Measurements from ENCODE around the gene EMID1.
A peak's percentile ranks its signal among the peaks of the same experiment; 100 is the strongest.

The EMID1 gene

DNA sequence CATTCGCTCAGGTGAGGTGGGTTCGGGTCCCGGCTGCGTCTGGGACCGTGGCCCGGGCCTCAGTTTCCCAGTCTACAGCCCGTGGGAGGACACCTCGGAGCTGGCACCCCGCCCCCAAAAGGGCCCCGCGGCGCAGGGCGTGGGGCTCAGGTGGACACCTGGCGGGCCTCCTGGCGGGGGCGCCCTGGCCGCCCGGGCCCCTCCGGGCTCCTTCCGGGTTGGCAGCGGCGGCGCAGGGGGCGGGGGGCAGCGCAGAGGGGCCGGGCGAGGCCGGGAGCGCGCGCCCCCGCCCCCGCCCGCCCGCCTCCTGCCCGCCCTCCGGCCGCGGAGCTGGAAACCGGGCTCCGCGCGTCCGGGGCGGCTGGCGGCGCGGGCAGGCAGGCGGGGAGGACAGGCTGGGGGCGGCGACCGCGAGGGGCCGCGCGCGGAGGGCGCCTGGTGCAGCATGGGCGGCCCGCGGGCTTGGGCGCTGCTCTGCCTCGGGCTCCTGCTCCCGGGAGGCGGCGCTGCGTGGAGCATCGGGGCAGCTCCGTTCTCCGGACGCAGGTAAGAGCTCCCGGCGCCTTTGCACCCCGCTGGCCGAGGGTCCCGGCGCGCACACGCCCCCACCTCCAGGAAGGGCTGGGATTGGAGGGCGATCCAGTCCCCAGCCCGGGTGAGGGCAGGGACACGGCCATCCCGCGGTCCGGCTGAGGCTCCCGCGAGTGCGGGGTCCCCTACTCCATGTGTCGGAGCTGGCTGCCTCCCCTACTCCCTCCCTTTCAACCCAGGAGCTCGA, at the start of gene EMID1:
TSS of gene EMID1 (plus strand) at position 303 of the 778 bp plus-strand sequence. CDS start at position 446, 143 bp downstream.
- no peaks in the 10 kb centered on the region for H3K9me3 ChIP-seq (ENCODE audit: control insufficient read depth, low read depth, low read length)
- no peaks in the 10 kb centered on the region for H3K36me3 ChIP-seq (ENCODE audit: control insufficient read depth, low read depth, low read length)
- no peak within 1 kb of the TSS for H3K27ac ChIP-seq (ENCODE audit: low read length)
- peak within 1 kb of the TSS; percentile 61 for H3K4me3 ChIP-seq (ENCODE audit: low read length)
- H3K4me1 ChIP-seq (ENCODE audit: control insufficient read depth, low read depth, low read length): peaks cover 13% of the 10 kb centered on the region
- peaks cover 16% of the 10 kb centered on the region for H3K27me3 ChIP-seq (ENCODE audit: control insufficient read depth, insufficient read depth, low read length)
- H3K9ac ChIP-seq (ENCODE audit: low read length): peak within 1 kb of the TSS; percentile 22

DNA sequence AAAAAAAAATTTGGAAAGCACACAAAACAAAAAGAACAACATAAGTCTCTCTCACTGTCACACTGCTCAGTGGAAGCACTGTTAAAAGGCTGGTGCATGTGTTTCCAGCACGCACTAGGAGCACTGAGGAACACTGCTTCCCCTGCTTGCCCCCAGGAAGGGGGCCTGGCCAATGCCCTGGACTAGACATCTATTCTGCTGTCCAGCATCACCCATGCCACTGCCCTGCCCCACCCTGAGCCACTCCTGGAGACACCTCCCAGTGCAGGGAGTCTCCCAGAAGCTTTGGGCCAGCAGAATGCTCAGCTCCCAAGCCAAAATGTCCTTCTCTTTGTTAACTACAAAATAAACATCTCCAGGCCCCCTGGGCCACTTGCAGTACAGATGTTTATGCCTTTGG, 49.7 kb upstream of the EMID1 start:
- peaks cover 5% of the 10 kb centered on the region for H3K27me3 ChIP-seq (ENCODE audit: control insufficient read depth, insufficient read depth, low read length)
- no peaks in the 10 kb centered on the region for H3K9me3 ChIP-seq (ENCODE audit: control insufficient read depth, low read depth, low read length)
- H3K36me3 ChIP-seq (ENCODE audit: control insufficient read depth, low read depth, low read length): no peaks in the 10 kb centered on the region
- H3K4me1 ChIP-seq (ENCODE audit: control insufficient read depth, low read depth, low read length): peaks cover 32% of the 10 kb centered on the region
- no peak overlapping the region for H3K27ac ChIP-seq (ENCODE audit: low read length)
- no peak overlapping the region for H3K9ac ChIP-seq (ENCODE audit: low read length)
- H3K4me3 ChIP-seq (ENCODE audit: low read length): no peak overlapping the region

DNA sequence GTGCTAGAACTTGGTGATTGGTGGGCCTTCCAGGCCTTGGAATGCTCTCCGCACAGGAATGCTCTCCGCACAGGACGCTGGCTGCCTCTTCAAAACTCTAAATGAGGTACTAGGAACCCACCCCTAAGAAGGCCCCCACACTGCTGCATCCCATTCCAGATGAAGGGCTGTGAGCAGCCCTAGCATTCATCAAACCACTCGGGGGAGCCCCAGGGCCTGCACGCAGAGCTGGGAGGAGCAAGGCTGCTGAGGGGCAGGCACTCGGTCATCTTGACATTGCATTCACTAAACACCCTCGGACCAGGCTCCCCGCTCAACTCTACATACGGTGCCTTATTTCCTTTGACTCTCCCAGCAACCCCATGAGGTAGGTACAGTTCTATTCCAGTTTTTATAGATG, 49.2 kb upstream of the EMID1 start:
- Histone ChIP-seq H3K27ac (ENCODE audit: low read length) (no peak overlapping the region), H3K27me3 (ENCODE audit: control insufficient read depth, insufficient read depth, low read length) (peaks cover 5% of the 10 kb centered on the region), H3K4me3 (ENCODE audit: low read length) (no peak overlapping the region), H3K9me3 (ENCODE audit: control insufficient read depth, low read depth, low read length) (no peaks in the 10 kb centered on the region), H3K9ac (ENCODE audit: low read length) (no peak overlapping the region), H3K4me1 (ENCODE audit: control insufficient read depth, low read depth, low read length) (peaks cover 27% of the 10 kb centered on the region), H3K36me3 (ENCODE audit: control insufficient read depth, low read depth, low read length) (no peaks in the 10 kb centered on the region)

GRCh38 chr22:29157759-29158535, 47.7 kb upstream of the EMID1 start:
- Histone ChIP-seq H3K9ac (ENCODE audit: low read length) (no peak overlapping the region), H3K27me3 (ENCODE audit: control insufficient read depth, insufficient read depth, low read length) (peaks cover 5% of the 10 kb centered on the region), H3K4me3 (ENCODE audit: low read length) (no peak overlapping the region), H3K4me1 (ENCODE audit: control insufficient read depth, low read depth, low read length) (peaks cover 14% of the 10 kb centered on the region), H3K9me3 (ENCODE audit: control insufficient read depth, low read depth, low read length) (no peaks in the 10 kb centered on the region), H3K27ac (ENCODE audit: low read length) (no peak overlapping the region), H3K36me3 (ENCODE audit: control insufficient read depth, low read depth, low read length) (no peaks in the 10 kb centered on the region)

DNA sequence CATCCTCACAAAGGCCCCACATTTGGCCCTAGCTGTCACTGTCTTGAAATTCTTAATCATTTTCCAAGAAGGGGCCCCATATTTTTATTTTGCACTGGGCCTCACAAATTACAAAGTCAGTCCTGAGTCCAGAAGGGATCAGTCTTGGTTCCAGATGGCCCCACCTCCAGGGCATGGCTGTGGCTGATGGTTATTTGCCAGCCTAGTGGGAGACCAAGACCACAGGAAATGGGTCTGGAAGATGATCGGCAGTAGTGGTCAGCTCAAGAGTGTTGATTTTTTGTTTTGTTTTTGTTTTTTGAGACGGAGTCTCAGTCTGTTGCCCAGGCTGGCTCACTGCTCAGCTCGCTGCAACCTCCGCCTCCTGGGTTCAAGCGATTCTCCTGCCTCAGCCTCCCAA, 47.1 kb upstream of the EMID1 start:
- Histone ChIP-seq H3K27me3 (ENCODE audit: control insufficient read depth, insufficient read depth, low read length) (peaks cover 5% of the 10 kb centered on the region), H3K9ac (ENCODE audit: low read length) (no peak overlapping the region), H3K36me3 (ENCODE audit: control insufficient read depth, low read depth, low read length) (no peaks in the 10 kb centered on the region), H3K4me3 (ENCODE audit: low read length) (no peak overlapping the region), H3K27ac (ENCODE audit: low read length) (no peak overlapping the region), H3K4me1 (ENCODE audit: control insufficient read depth, low read depth, low read length) (peaks cover 12% of the 10 kb centered on the region), H3K9me3 (ENCODE audit: control insufficient read depth, low read depth, low read length) (no peaks in the 10 kb centered on the region)

- Histone ChIP-seq H3K4me3 (ENCODE audit: low read length) (no peak overlapping the region), H3K9me3 (ENCODE audit: control insufficient read depth, low read depth, low read length) (no peaks in the 10 kb centered on the region), H3K9ac (ENCODE audit: low read length) (no peak overlapping the region), H3K36me3 (ENCODE audit: control insufficient read depth, low read depth, low read length) (no peaks in the 10 kb centered on the region), H3K27ac (ENCODE audit: low read length) (no peak overlapping the region), H3K27me3 (ENCODE audit: control insufficient read depth, insufficient read depth, low read length) (no peaks in the 10 kb centered on the region), H3K4me1 (ENCODE audit: control insufficient read depth, low read depth, low read length) (no peaks in the 10 kb centered on the region)
Observed at GRCh38 chr22:29163808-29164207, 41.9 kb upstream of the EMID1 start.

DNA sequence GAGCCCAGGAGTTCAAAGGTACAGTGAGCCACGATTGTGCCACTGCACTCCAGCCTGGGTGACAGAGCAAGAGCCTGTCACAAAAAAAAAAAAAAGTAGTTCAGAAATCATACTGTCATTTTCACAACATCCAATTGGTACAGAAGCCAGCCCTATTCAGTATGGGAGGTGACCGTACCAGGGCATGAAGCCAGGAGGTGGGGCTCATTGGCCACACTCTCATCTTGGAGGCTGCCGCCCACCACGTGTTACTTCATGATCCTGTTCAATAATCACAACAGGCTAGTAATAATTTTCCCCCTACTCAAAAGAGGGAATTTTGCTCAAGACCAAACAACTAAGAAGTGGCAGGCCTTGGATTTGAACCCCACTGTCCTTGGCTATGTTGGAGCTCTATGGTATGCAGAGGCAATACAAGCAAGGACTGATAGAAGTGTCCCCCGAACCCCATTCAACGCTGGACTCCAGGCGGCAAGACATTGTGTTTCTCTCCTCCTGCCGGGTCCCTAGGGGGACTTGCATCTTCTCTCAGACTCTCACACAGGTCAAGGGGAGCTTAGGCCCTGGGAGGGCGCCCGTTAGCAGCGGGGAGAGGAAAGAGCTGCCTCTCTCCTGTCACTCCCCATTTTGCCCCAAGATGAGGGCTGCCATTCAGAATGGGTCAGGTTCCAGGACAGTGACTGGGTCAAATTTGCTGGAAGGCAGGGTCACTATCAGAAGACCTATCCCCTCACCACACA, 40.2 kb upstream of the EMID1 start:
- H3K4me1 ChIP-seq (ENCODE audit: control insufficient read depth, low read depth, low read length): no peaks in the 10 kb centered on the region
- H3K27me3 ChIP-seq (ENCODE audit: control insufficient read depth, insufficient read depth, low read length): no peaks in the 10 kb centered on the region
- H3K4me3 ChIP-seq (ENCODE audit: low read length): no peak overlapping the region
- H3K9ac ChIP-seq (ENCODE audit: low read length): no peak overlapping the region
- H3K9me3 ChIP-seq (ENCODE audit: control insufficient read depth, low read depth, low read length): no peaks in the 10 kb centered on the region
- H3K27ac ChIP-seq (ENCODE audit: low read length): no peak overlapping the region
- no peaks in the 10 kb centered on the region for H3K36me3 ChIP-seq (ENCODE audit: control insufficient read depth, low read depth, low read length)

DNA sequence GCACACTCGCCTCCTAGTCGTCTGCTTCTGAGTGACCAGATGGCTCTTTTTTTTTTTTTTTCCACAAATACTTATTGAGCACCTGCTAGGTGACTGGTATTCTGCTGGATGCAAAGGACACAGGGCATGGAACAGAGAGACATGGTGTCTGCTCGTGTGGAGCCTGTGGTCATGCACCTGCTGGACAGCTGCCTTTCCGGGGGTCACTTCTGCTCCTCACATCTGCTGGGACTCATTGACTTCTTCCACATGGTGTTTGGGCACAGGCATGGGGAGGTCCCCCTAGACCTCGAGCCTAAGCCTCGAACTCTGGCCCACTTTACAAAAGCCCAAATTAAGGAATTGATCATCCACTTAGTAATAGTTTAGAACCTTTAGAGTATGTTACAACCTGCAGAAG, 39.5 kb upstream of the EMID1 start:
- H3K9me3 ChIP-seq (ENCODE audit: control insufficient read depth, low read depth, low read length): no peaks in the 10 kb centered on the region
- H3K36me3 ChIP-seq (ENCODE audit: control insufficient read depth, low read depth, low read length): no peaks in the 10 kb centered on the region
- no peaks in the 10 kb centered on the region for H3K27me3 ChIP-seq (ENCODE audit: control insufficient read depth, insufficient read depth, low read length)
- no peaks in the 10 kb centered on the region for H3K4me1 ChIP-seq (ENCODE audit: control insufficient read depth, low read depth, low read length)
- no peak overlapping the region for H3K27ac ChIP-seq (ENCODE audit: low read length)
- H3K4me3 ChIP-seq (ENCODE audit: low read length): no peak overlapping the region
- no peak overlapping the region for H3K9ac ChIP-seq (ENCODE audit: low read length)

GRCh38 chr22:29167032-29167911, 38.4 kb upstream of the EMID1 start:
- no peaks in the 10 kb centered on the region for H3K36me3 ChIP-seq (ENCODE audit: control insufficient read depth, low read depth, low read length)
- H3K4me1 ChIP-seq (ENCODE audit: control insufficient read depth, low read depth, low read length): no peaks in the 10 kb centered on the region
- H3K9me3 ChIP-seq (ENCODE audit: control insufficient read depth, low read depth, low read length): no peaks in the 10 kb centered on the region
- no peak overlapping the region for H3K9ac ChIP-seq (ENCODE audit: low read length)
- H3K27me3 ChIP-seq (ENCODE audit: control insufficient read depth, insufficient read depth, low read length): no peaks in the 10 kb centered on the region
- H3K4me3 ChIP-seq (ENCODE audit: low read length): no peak overlapping the region
- no peak overlapping the region for H3K27ac ChIP-seq (ENCODE audit: low read length)

GRCh38 chr22:29171721-29172120, 34.0 kb upstream of the EMID1 start:
- H3K27me3 ChIP-seq (ENCODE audit: control insufficient read depth, insufficient read depth, low read length): no peaks in the 10 kb centered on the region

DNA sequence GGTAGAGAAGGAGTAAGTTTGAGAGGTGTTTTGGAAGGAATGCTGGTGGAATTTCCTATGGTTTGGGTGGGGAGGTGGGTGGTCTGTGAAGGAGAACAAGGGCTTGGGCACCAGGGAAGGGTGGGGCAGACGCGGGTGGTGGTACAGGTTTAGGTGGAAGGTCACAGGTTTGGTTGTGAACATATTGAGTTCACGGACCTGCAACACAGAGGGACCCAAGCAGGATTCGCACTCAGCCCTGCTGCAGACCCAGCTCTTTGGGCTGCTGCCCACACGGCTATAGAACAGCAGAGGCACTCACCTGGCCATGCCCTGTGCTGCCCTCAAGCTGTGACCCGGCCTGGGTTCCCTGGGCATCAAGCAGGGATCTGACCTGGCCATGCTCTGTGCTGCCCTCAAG, 33.5 kb upstream of the EMID1 start:
- Histone ChIP-seq H3K27me3 (ENCODE audit: control insufficient read depth, insufficient read depth, low read length) (no peaks in the 10 kb centered on the region), H3K9ac (ENCODE audit: low read length) (no peak overlapping the region), H3K36me3 (ENCODE audit: control insufficient read depth, low read depth, low read length) (no peaks in the 10 kb centered on the region), H3K4me3 (ENCODE audit: low read length) (no peak overlapping the region), H3K4me1 (ENCODE audit: control insufficient read depth, low read depth, low read length) (no peaks in the 10 kb centered on the region), H3K9me3 (ENCODE audit: control insufficient read depth, low read depth, low read length) (peaks cover 7% of the 10 kb centered on the region), H3K27ac (ENCODE audit: low read length) (no peak overlapping the region)

More at GRCh38 chr22:29171721-29172120, 34.0 kb upstream of the EMID1 start:
- Histone ChIP-seq H3K36me3 (ENCODE audit: control insufficient read depth, low read depth, low read length) (no peaks in the 10 kb centered on the region), H3K4me1 (ENCODE audit: control insufficient read depth, low read depth, low read length) (no peaks in the 10 kb centered on the region), H3K9ac (ENCODE audit: low read length) (no peak overlapping the region), H3K9me3 (ENCODE audit: control insufficient read depth, low read depth, low read length) (peaks cover 7% of the 10 kb centered on the region), H3K4me3 (ENCODE audit: low read length) (no peak overlapping the region), H3K27ac (ENCODE audit: low read length) (no peak overlapping the region)

Data from iPS-18a (cell line).